Endothelial cell of umbilical vein (primary cell): ENCODE data around the gene TMEM26. TPM values are rescaled to one million over a fixed set of nuclear protein-coding genes. Genes with fewer than 3 reads are reported as not detected.

Experiments
- BruUV-seq: library from RNA; stranded (reverse); fragments of 400-500 nt; replicated peaks from 2 replicates; lab custom pipeline; 2021; lab: Mats Ljungman, UMichigan
- CTCF ChIA-PET: fragments of 300-600, 350-600 bp; sonication (Branson Sonifier 250); formaldehyde crosslinking; loops from one replicate; lab custom pipeline; 2021; ENCODE audit warnings: antibody characterized with exemption, inconsistent platforms; lab: Charles Lee
- POLR2A ChIA-PET: fragments of 300-600, 350-600 bp; sonication (Branson Sonifier 250); formaldehyde crosslinking; loops from one replicate; lab custom pipeline; 2021; ENCODE audit warnings: antibody characterized with exemption, inconsistent platforms; lab: Charles Lee
- DNase-seq: peaks from one replicate; pipeline ENCODE4 v3.0.0-alpha.2; 2011; ENCODE audit warnings: low read depth, low spot score
- FAIRE-seq: peaks from 2 replicates; lab custom pipeline; 2011; peaks lifted over from hg19 to GRCh38; lab: Jason Lieb, UNC
- H2AFZ ChIP-seq: 2 replicates; pipeline ENCODE4 v1.6.0; 2012; ENCODE audit warnings: low read depth, low read length, control low read depth, inconsistent platforms
- H3K27ac ChIP-seq: 2 replicates; pipeline ENCODE4 v1.5.1; 2011; ENCODE audit warnings: low read depth, mild to moderate bottlenecking, control low read depth, low read length, moderate library complexity; ENCODE audit not compliant: insufficient read depth
- H3K27me3 ChIP-seq, 2 experiments: 2 replicates each; pipeline versions ENCODE4 v1.6.0 to v1.6.1; 2011; ENCODE audit warnings: low read length in 2 of 2, mixed read lengths in 1 of 2; ENCODE audit not compliant: control insufficient read depth in 2 of 2, insufficient read depth in 2 of 2
- H3K36me3 ChIP-seq, 2 experiments: 2 replicates in 1 of 2; 3 replicates in 1 of 2; pipeline ENCODE4 v1.5.1; 2011; ENCODE audit warnings: low read length in 2 of 2, mild to moderate bottlenecking in 1 of 2, moderate library complexity in 1 of 2; ENCODE audit not compliant: control insufficient read depth in 2 of 2, insufficient read depth in 2 of 2; ENCODE audit errors: extremely low read depth in 1 of 2
- H3K4me1 ChIP-seq: 3 replicates; pipeline ENCODE4 v1.5.1; 2011; ENCODE audit warnings: mild to moderate bottlenecking, low read length; ENCODE audit not compliant: control insufficient read depth, insufficient read depth; ENCODE audit errors: extremely low read depth
- H3K4me2 ChIP-seq: 2 replicates; pipeline ENCODE4 v1.6.1; 2011; ENCODE audit warnings: low read length, control low read depth, mixed read lengths; ENCODE audit not compliant: insufficient read depth
- H3K4me3 ChIP-seq, 3 experiments: fragments of 200-600 bp in 1 of 3; sonication (generic), shearing (Covaris generic) in 1 of 3; replicated peaks in 1 of 3; 2 replicates each; pipeline ENCODE4 v1.5.1; 2011 to 2016; ENCODE audit warnings: control low read depth in 3 of 3, low read length in 3 of 3, mild to moderate bottlenecking in 2 of 3, inconsistent platforms in 1 of 3, low read depth in 1 of 3, moderate library complexity in 1 of 3; ENCODE audit not compliant: insufficient read depth in 1 of 3
- H3K79me2 ChIP-seq: 2 replicates; pipeline ENCODE4 v1.6.0; 2012; ENCODE audit warnings: low read length, inconsistent platforms; ENCODE audit not compliant: control insufficient read depth, insufficient read depth
- H3K9ac ChIP-seq: replicated peaks from 2 replicates; pipeline ENCODE3; 2011; ENCODE audit warnings: low read length, control low read depth; ENCODE audit not compliant: insufficient read depth; ENCODE audit errors: extremely low read depth
- H3K9me1 ChIP-seq: replicated peaks from 3 replicates; pipeline ENCODE4 v1.6.0; 2011; ENCODE audit warnings: mild to moderate bottlenecking, low read length; ENCODE audit not compliant: control insufficient read depth, insufficient read depth; ENCODE audit errors: extremely low read depth
- H3K9me3 ChIP-seq: replicated peaks from 2 replicates; pipeline ENCODE4 v1.5.1; 2012; ENCODE audit warnings: low read length, inconsistent platforms; ENCODE audit not compliant: control insufficient read depth, insufficient read depth
- H4K20me1 ChIP-seq: replicated peaks from 2 replicates; pipeline ENCODE3; 2011; ENCODE audit warnings: mild to moderate bottlenecking, low read length; ENCODE audit not compliant: control insufficient read depth, insufficient read depth; ENCODE audit errors: extremely low read depth
- EZH2 ChIP-seq: IDR thresholded peaks from 2 replicates; pipeline ENCODE4 v1.6.1; 2012; ENCODE audit warnings: borderline replicate concordance, low read depth, mild to moderate bottlenecking, moderate library complexity, low read length, inconsistent platforms; ENCODE audit not compliant: severe bottlenecking
- FOS ChIP-seq: IDR thresholded peaks from 2 replicates; pipeline ENCODE4 v1.6.1; 2011; ENCODE audit warnings: mild to moderate bottlenecking, low read length, moderate library complexity, borderline replicate concordance; ENCODE audit not compliant: insufficient read depth
- GATA2 ChIP-seq: IDR thresholded peaks from 2 replicates; pipeline ENCODE4 v1.7.0; 2011; ENCODE audit warnings: low read depth, mild to moderate bottlenecking, moderate library complexity, mixed read lengths, low read length; ENCODE audit not compliant: insufficient read length, insufficient read depth
- JUN ChIP-seq: IDR thresholded peaks from 2 replicates; pipeline ENCODE4 v1.6.1; 2011; ENCODE audit warnings: borderline replicate concordance, low read depth; ENCODE audit not compliant: insufficient read length, insufficient read depth
- MYC ChIP-seq: IDR thresholded peaks from one replicate; pipeline ENCODE4 v1.6.1; 2011; ENCODE audit warnings: mild to moderate bottlenecking, low read depth, low read length
- POLR2A ChIP-seq: IDR thresholded peaks from 2 replicates; pipeline ENCODE4 v1.6.1; 2012; ENCODE audit warnings: low read depth, mild to moderate bottlenecking, control low read depth, low read length
- POLR2AphosphoS5 ChIP-seq: IDR thresholded peaks from 2 replicates; pipeline ENCODE4 v1.6.1; 2012; ENCODE audit warnings: low read depth, mild to moderate bottlenecking, control low read depth, low read length, moderate library complexity; ENCODE audit not compliant: insufficient read depth
- dilution Hi-C: fragments of 300-500 bp; cut with MboI; formaldehyde crosslinking; loops from one replicate; pipeline ENCODE4 v1.15.0; 2019; ENCODE audit warnings: low sequenced_read_pairs; ENCODE audit not compliant: extremely low pct_ligation_motif_present
- intact Hi-C: fragments of 100-400 bp; cut with micrococcal nuclease; formaldehyde crosslinking; loops from one replicate; pipeline ENCODE4 v1.10.0; 2022
- polyA plus RNA-seq, 4 experiments: library from polyadenylated mRNA; depleted of rRNA in 3 of 4; stranded (reverse) in 3 of 4; unstranded in 1 of 4; fragments of >200 nt; gene quantifications; 2 replicates each; pipeline versions ENCODE4 v1.2.1 to v1.2.3, GENCODE V29; 2011 to 2012; ENCODE audit warnings: missing spikeins in 1 of 4
- total RNA-seq: library from RNA; stranded (reverse); gene quantifications from 2 replicates; pipeline ENCODE4 v1.2.3, GENCODE V29; 2021
- TF ChIP-seq, protein P1 (sequence below), 2 donors: IDR thresholded peaks; 1 replicate in 1 of 2; 2 replicates in 1 of 2; pipeline ENCODE4 v1.5.1; 2011; ENCODE audit warnings: low read length in 2 of 2, mild to moderate bottlenecking in 2 of 2, moderate library complexity in 2 of 2, control low read depth in 1 of 2, inconsistent platforms in 1 of 2, low read depth in 1 of 2; ENCODE audit not compliant: insufficient read depth in 1 of 2; ENCODE audit errors: extremely low read depth in 1 of 2
- TF ChIP-seq, protein P2 (sequence below): IDR thresholded peaks from 2 replicates; pipeline ENCODE4 v1.6.1; 2011; ENCODE audit not compliant: insufficient read depth, insufficient read length

Gene TMEM26
- total and polyA plus RNA-seq, 2 donors (not counting 3 experiments of a cell fraction or from before 2014, with no cell fraction given): 0.07 to 0.27 TPM

- TF ChIP-seq, protein P1, sequence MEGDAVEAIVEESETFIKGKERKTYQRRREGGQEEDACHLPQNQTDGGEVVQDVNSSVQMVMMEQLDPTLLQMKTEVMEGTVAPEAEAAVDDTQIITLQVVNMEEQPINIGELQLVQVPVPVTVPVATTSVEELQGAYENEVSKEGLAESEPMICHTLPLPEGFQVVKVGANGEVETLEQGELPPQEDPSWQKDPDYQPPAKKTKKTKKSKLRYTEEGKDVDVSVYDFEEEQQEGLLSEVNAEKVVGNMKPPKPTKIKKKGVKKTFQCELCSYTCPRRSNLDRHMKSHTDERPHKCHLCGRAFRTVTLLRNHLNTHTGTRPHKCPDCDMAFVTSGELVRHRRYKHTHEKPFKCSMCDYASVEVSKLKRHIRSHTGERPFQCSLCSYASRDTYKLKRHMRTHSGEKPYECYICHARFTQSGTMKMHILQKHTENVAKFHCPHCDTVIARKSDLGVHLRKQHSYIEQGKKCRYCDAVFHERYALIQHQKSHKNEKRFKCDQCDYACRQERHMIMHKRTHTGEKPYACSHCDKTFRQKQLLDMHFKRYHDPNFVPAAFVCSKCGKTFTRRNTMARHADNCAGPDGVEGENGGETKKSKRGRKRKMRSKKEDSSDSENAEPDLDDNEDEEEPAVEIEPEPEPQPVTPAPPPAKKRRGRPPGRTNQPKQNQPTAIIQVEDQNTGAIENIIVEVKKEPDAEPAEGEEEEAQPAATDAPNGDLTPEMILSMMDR (IDR thresholded peaks at IDR 0.05; ENCODE audit: extremely low read depth in 1 of 2, insufficient read depth in 1 of 2, low read depth in 1 of 2, low read length in 2 of 2): no peak
- no peak overlapping the region for H3K4me2 ChIP-seq
- no peak overlapping the region for H3K9ac ChIP-seq
- dilution Hi-C loops (no loop called here), intact Hi-C loops (no loop called here)
- H3K27me3 ChIP-seq: no peaks in the 10 kb centered on the region
- H2AFZ ChIP-seq: no peak overlapping the region
- H3K4me1 ChIP-seq: no peaks in the 10 kb centered on the region
- no peak for FAIRE-seq
- CTCF ChIA-PET: no interaction called here
- no peaks in the 10 kb centered on the region for H3K9me3 ChIP-seq
- no peaks in the 10 kb centered on the region for H3K9me1 ChIP-seq
- BruUV-seq: no TSS peak
- H4K20me1 ChIP-seq: no peaks in the 10 kb centered on the region
- no peak overlapping the region for H3K27ac ChIP-seq
- no peak for DNase-seq
- no peak overlapping the region for H3K4me3 ChIP-seq
- no peaks in the 10 kb centered on the region for H3K36me3 ChIP-seq
- H3K79me2 ChIP-seq: no peaks in the 10 kb centered on the region
- POLR2A ChIA-PET: no interaction called here
These were observed 74.3 kb downstream of the TMEM26 start for GRCh38 chr10:61378865-61379264.

- H3K4me1 ChIP-seq: no peaks in the 10 kb centered on the region
- intact Hi-C loops: no loop called here
- H3K4me3 ChIP-seq: no peak overlapping the region
- no peaks in the 10 kb centered on the region for H3K9me1 ChIP-seq
- H3K4me2 ChIP-seq: no peak overlapping the region
- no peaks in the 10 kb centered on the region for H4K20me1 ChIP-seq
- no TSS peak for BruUV-seq
- CTCF ChIA-PET: no interaction called here
- no peaks in the 10 kb centered on the region for H3K27me3 ChIP-seq
- FAIRE-seq: no peak
- no peak overlapping the region for H3K9ac ChIP-seq
- no peak overlapping the region for H3K27ac ChIP-seq
- POLR2A ChIA-PET: no interaction called here
- H2AFZ ChIP-seq: no peak overlapping the region
- TF ChIP-seq MYC: no peak
- TF ChIP-seq POLR2AphosphoS5: no peak
- TF ChIP-seq EZH2: no peak
- TF ChIP-seq JUN: no peak
- TF ChIP-seq, protein P2, sequence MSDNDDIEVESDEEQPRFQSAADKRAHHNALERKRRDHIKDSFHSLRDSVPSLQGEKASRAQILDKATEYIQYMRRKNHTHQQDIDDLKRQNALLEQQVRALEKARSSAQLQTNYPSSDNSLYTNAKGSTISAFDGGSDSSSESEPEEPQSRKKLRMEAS: no peak
- no peak for TF ChIP-seq GATA2
- TF ChIP-seq, protein P1 (IDR thresholded peaks at IDR 0.05; ENCODE audit: extremely low read depth in 1 of 2, insufficient read depth in 1 of 2, low read depth in 1 of 2, low read length in 2 of 2): no peak
- TF ChIP-seq FOS: no peak
- TF ChIP-seq POLR2A: no peak
- dilution Hi-C loops: no loop called here
- H3K79me2 ChIP-seq: no peaks in the 10 kb centered on the region
- DNase-seq: no peak
- H3K9me3 ChIP-seq: no peaks in the 10 kb centered on the region
- H3K36me3 ChIP-seq: no peaks in the 10 kb centered on the region
These were observed 76.2 kb downstream of the TMEM26 start for GRCh38 chr10:61376908-61377368.
